Activated T-cell treated with anti-CD3 and anti-CD28 coated beads, Interleukin-2, amount 50 U/mL, for 48 hours (primary cell): ENCODE data around the gene TMEM8B.
A peak's percentile ranks its signal among the peaks of the same experiment; 100 is the strongest.

Experiments
- DNase-seq, 2 experiments: peaks; one replicate each; pipeline ENCODE4 v3.0.0-alpha.2; 2020

Gene TMEM8B

GRCh38 chr9:35812025-35812602, 16.9 kb upstream of the TMEM8B start, which contains the start of gene SPAG8:
Gene SPAG8, minus strand, starts transcription at chr9:35812262. Its CDS starts 115 bp downstream, at chr9:35812147.
- DNase-seq: peak; percentile 91 to 94

GRCh38 chr9:35813434-35814105, 15.5 kb upstream of the TMEM8B start:
- no peak for DNase-seq

- peak; percentile 70 to 73 for DNase-seq
Measured at GRCh38 chr9:35814106-35814840, 14.8 kb upstream of the TMEM8B start.

- peak; percentile 97 to 98 for DNase-seq
Measured at GRCh38 chr9:35814841-35815543, 14.0 kb upstream of the TMEM8B start, which contains the start of gene HINT2. Gene HINT2, minus strand, starts transcription at chr9:35815042. Its CDS starts 63 bp downstream, at chr9:35814979.

- no peak for DNase-seq
Measured at GRCh38 chr9:35816708-35817107, 12.3 kb upstream of the TMEM8B start.

GRCh38 chr9:35818341-35818740, 10.7 kb upstream of the TMEM8B start:
- no peak for DNase-seq

GRCh38 chr9:35820076-35820475, 9.0 kb upstream of the TMEM8B start:
- DNase-seq: no peak

GRCh38 chr9:35822926-35823325, 6.1 kb upstream of the TMEM8B start:
- DNase-seq: no peak

- DNase-seq: peak; percentile 40 to 59
Measured at GRCh38 chr9:35826071-35826701, 2.8 kb upstream of the TMEM8B start.

GRCh38 chr9:35827486-35827885, 1.5 kb upstream of the TMEM8B start:
- DNase-seq: no peak

GRCh38 chr9:35828716-35829083, 328 bp upstream of the TMEM8B start, which contains the start of gene FAM221B:
Gene FAM221B, minus strand, starts transcription at chr9:35828732. Its CDS starts 2,571 bp downstream, at chr9:35826161.
- DNase-seq: no peak

- DNase-seq: no peak
Measured at GRCh38 chr9:35829764-35830096, 702 bp downstream of the TMEM8B start.

- no peak for DNase-seq
Measured at GRCh38 chr9:35831040-35831439, 2.0 kb downstream of the TMEM8B start.

GRCh38 chr9:35832814-35833213, 3.8 kb downstream of the TMEM8B start:
- no peak for DNase-seq

GRCh38 chr9:35834260-35835215, 5.5 kb downstream of the TMEM8B start:
- DNase-seq: no peak

- DNase-seq: no peak
Measured at GRCh38 chr9:35835216-35835632, 6.2 kb downstream of the TMEM8B start.

- no peak for DNase-seq
Measured at GRCh38 chr9:35835766-35836165, 6.7 kb downstream of the TMEM8B start.

- DNase-seq: no peak
Measured at GRCh38 chr9:35836595-35836994, 7.6 kb downstream of the TMEM8B start.

- DNase-seq: no peak
Measured at GRCh38 chr9:35839926-35840325, 10.9 kb downstream of the TMEM8B start.

GRCh38 chr9:35840881-35841644, 12.0 kb downstream of the TMEM8B start:
- DNase-seq: no peak

GRCh38 chr9:35841645-35841900, 12.5 kb downstream of the TMEM8B start:
- no peak for DNase-seq
